Keratinocyte (primary cell): Measurements from ENCODE around the gene ZNRF1. TPM values are rescaled to one million over a fixed set of nuclear protein-coding genes. Genes with fewer than 3 reads are reported as not detected.

Experiments
- DNase-seq: peaks from one replicate; pipeline ENCODE4 v3.0.0-alpha.2; 2011; ENCODE audit warnings: low read depth, missing footprints, low spot score
- FAIRE-seq: peaks from 2 replicates; lab custom pipeline; 2011; peaks lifted over from hg19 to GRCh38; lab: Jason Lieb, UNC
- H2AFZ ChIP-seq: 2 replicates; pipeline ENCODE4 v1.6.0; 2012; ENCODE audit warnings: low read length, control low read depth, inconsistent platforms; ENCODE audit not compliant: control insufficient read depth
- H3K27ac ChIP-seq: 2 replicates; pipeline ENCODE4 v1.5.1; 2011; ENCODE audit warnings: low read length; ENCODE audit not compliant: control insufficient read depth, insufficient read depth
- H3K27me3 ChIP-seq: 3 replicates; pipeline ENCODE4 v1.6.0; 2011; ENCODE audit warnings: low read length; ENCODE audit not compliant: control insufficient read depth, insufficient read depth; ENCODE audit errors: extremely low read depth
- H3K36me3 ChIP-seq, 2 experiments: 2 replicates in 1 of 2; 3 replicates in 1 of 2; pipeline ENCODE4 v1.5.1; 2011; ENCODE audit warnings: low read length in 2 of 2, mild to moderate bottlenecking in 1 of 2; ENCODE audit not compliant: control insufficient read depth in 2 of 2, insufficient read depth in 2 of 2; ENCODE audit errors: extremely low read depth in 1 of 2
- H3K4me1 ChIP-seq: 3 replicates; pipeline ENCODE4 v1.5.1; 2011; ENCODE audit warnings: low read length; ENCODE audit not compliant: control insufficient read depth, insufficient read depth; ENCODE audit errors: extremely low read depth
- H3K4me2 ChIP-seq: 3 replicates; pipeline ENCODE4 v1.6.0; 2011; ENCODE audit warnings: low read depth, low read length; ENCODE audit not compliant: control insufficient read depth, insufficient read depth; ENCODE audit errors: extremely low read depth
- H3K4me3 ChIP-seq, 3 experiments: fragments of 200-600 bp in 1 of 3; sonication (generic) in 1 of 3; 2 replicates in 2 of 3; 3 replicates in 1 of 3; pipeline ENCODE4 v1.5.1; 2011 to 2016; ENCODE audit warnings: low read length in 3 of 3, mild to moderate bottlenecking in 3 of 3, control low read depth in 2 of 3, inconsistent platforms in 1 of 3, low read depth in 1 of 3, mixed read lengths in 1 of 3, mixed run types in 1 of 3, moderate library complexity in 1 of 3; ENCODE audit not compliant: control insufficient read depth in 2 of 3, insufficient read depth in 2 of 3; ENCODE audit errors: extremely low read depth in 1 of 3
- H3K79me2 ChIP-seq: 2 replicates; pipeline ENCODE4 v1.6.0; 2012; ENCODE audit warnings: low read length; ENCODE audit not compliant: control insufficient read depth, insufficient read depth
- H3K9ac ChIP-seq: 3 replicates; pipeline ENCODE4 v1.6.0; 2011; ENCODE audit warnings: low read length; ENCODE audit not compliant: control insufficient read depth, insufficient read depth; ENCODE audit errors: extremely low read depth
- H3K9me1 ChIP-seq: 3 replicates; pipeline ENCODE4 v1.6.0; 2011; ENCODE audit warnings: low read length; ENCODE audit not compliant: control insufficient read depth, insufficient read depth; ENCODE audit errors: extremely low read depth
- H3K9me3 ChIP-seq: 2 replicates; pipeline ENCODE4 v1.5.1; 2012; ENCODE audit warnings: low read depth, low read length; ENCODE audit not compliant: control insufficient read depth
- H4K20me1 ChIP-seq: 3 replicates; pipeline ENCODE4 v1.6.0; 2011; ENCODE audit warnings: low read length; ENCODE audit not compliant: control insufficient read depth, insufficient read depth; ENCODE audit errors: extremely low read depth
- EZH2 ChIP-seq: IDR thresholded peaks from one replicate; pipeline ENCODE4 v1.6.1; 2012; ENCODE audit warnings: inconsistent platforms, mild to moderate bottlenecking, low read length, moderate library complexity
- dilution Hi-C: fragments of 300-500 bp; cut with MboI; formaldehyde crosslinking; loops from one replicate; pipeline ENCODE4 v1.7.0; 2020; ENCODE audit warnings: low sequenced_read_pairs; ENCODE audit not compliant: extremely low pct_ligation_motif_present
- polyA plus RNA-seq, 5 experiments: library from polyadenylated mRNA; depleted of rRNA in 3 of 5; stranded (reverse) in 3 of 5; stranded (forward) in 1 of 5; unstranded in 1 of 5; fragments of >200 nt; gene quantifications; 1 replicate in 1 of 5; 2 replicates in 3 of 5; 3 replicates in 1 of 5; pipeline versions ENCODE4 v1.2.1 to v1.2.3, GENCODE V29; 2011 to 2012; ENCODE audit warnings: missing spikeins in 2 of 5, low read depth in 1 of 5, low replicate concordance in 1 of 5
- TF ChIP-seq, protein P1 (sequence below), 3 experiments: IDR thresholded peaks in 1 of 3; conservative IDR thresholded peaks in 1 of 3; optimal IDR thresholded peaks in 1 of 3; 2 replicates in 2 of 3; 3 replicates in 1 of 3; pipeline versions ENCODE3 to v1.5.1; 2011; ENCODE audit warnings: low read length in 3 of 3, mild to moderate bottlenecking in 3 of 3, moderate library complexity in 2 of 3, control low read depth in 1 of 3, inconsistent platforms in 1 of 3; ENCODE audit not compliant: insufficient read depth in 2 of 3; ENCODE audit errors: extremely low read depth in 1 of 3

ZNRF1 gene
- polyA plus RNA-seq, 1 donor (not counting 4 experiments of a cell fraction or from before 2014, with no cell fraction given), result 19.1 TPM

DNA sequence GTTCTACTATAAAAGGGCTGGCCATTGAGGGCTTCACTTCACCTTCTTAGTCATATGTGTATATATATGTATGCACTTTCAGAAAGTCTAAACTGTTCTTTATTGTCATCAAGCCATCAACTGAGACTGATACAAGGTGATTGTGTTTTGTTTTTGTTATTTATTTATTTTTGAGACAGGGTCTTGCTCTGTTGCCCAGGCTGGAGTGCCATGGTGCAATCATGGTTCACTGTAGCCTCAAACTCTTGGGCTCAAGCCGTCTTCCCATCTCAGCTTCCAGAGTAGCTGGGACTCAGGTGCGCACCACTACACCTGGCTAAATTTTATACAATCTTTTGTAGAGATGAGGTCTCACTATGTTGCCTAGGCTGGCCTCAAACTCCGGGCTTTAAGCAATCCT lies 5.6 kb downstream of the ZNRF1 start:
- H3K79me2 ChIP-seq, result peaks cover 90% of the 10 kb centered on the region
- no peak for TF ChIP-seq EZH2
- TF ChIP-seq, protein P1, sequence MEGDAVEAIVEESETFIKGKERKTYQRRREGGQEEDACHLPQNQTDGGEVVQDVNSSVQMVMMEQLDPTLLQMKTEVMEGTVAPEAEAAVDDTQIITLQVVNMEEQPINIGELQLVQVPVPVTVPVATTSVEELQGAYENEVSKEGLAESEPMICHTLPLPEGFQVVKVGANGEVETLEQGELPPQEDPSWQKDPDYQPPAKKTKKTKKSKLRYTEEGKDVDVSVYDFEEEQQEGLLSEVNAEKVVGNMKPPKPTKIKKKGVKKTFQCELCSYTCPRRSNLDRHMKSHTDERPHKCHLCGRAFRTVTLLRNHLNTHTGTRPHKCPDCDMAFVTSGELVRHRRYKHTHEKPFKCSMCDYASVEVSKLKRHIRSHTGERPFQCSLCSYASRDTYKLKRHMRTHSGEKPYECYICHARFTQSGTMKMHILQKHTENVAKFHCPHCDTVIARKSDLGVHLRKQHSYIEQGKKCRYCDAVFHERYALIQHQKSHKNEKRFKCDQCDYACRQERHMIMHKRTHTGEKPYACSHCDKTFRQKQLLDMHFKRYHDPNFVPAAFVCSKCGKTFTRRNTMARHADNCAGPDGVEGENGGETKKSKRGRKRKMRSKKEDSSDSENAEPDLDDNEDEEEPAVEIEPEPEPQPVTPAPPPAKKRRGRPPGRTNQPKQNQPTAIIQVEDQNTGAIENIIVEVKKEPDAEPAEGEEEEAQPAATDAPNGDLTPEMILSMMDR (optimal IDR thresholded peaks at IDR 0.05 in 1 of 3, IDR thresholded peaks at IDR 0.05 in 1 of 3, conservative IDR thresholded peaks at IDR 0.05 in 1 of 3; ENCODE audit: extremely low read depth in 1 of 3, insufficient read depth in 2 of 3, low read length in 3 of 3), result no peak
- H2AFZ ChIP-seq, result no peak overlapping the region
- dilution Hi-C loops, result no loop called here
- DNase-seq, result no peak
- no peaks in the 10 kb centered on the region for H4K20me1 ChIP-seq
- H3K9me3 ChIP-seq, result no peaks in the 10 kb centered on the region
- FAIRE-seq, result no peak
- H3K27me3 ChIP-seq, result no peaks in the 10 kb centered on the region
- H3K4me2 ChIP-seq, result no peak overlapping the region
- no peak overlapping the region for H3K9ac ChIP-seq
- peaks cover 2% of the 10 kb centered on the region for H3K9me1 ChIP-seq
- no peaks in the 10 kb centered on the region for H3K36me3 ChIP-seq
- no peak overlapping the region for H3K27ac ChIP-seq
- peaks cover 27% of the 10 kb centered on the region for H3K4me1 ChIP-seq
- no peak overlapping the region for H3K4me3 ChIP-seq

DNA sequence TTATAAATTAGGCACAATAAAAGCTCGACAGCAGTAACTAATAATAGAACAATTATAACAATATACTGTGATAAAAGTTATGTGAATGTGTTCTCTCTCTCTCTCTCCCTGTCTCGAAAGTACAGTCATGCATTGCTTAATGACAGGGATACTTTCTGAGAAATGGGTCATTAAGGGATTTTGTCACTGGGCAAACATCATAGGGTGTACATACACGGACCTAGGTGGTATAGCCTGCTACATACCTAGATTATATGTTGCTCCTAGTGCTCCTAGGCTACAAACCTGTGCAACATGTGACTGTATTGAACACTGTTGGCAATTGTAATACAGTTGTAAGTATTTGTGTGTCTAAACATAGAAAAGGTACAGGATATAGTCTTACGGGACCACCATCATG lies 6.9 kb downstream of the ZNRF1 start:
- H3K4me3 ChIP-seq, result no peak overlapping the region
- TF ChIP-seq, protein P1 (optimal IDR thresholded peaks at IDR 0.05 in 1 of 3, IDR thresholded peaks at IDR 0.05 in 1 of 3, conservative IDR thresholded peaks at IDR 0.05 in 1 of 3; ENCODE audit: extremely low read depth in 1 of 3, insufficient read depth in 2 of 3, low read length in 3 of 3), result no peak
- no peak for TF ChIP-seq EZH2
- no peaks in the 10 kb centered on the region for H3K36me3 ChIP-seq
- no peaks in the 10 kb centered on the region for H3K9me3 ChIP-seq
- no peak overlapping the region for H3K9ac ChIP-seq
- no peak for DNase-seq
- H3K27ac ChIP-seq, result no peak overlapping the region
- H4K20me1 ChIP-seq, result no peaks in the 10 kb centered on the region
- no peaks in the 10 kb centered on the region for H3K27me3 ChIP-seq
- H2AFZ ChIP-seq, result no peak overlapping the region
- H3K79me2 ChIP-seq, result peaks cover 89% of the 10 kb centered on the region
- peaks cover 2% of the 10 kb centered on the region for H3K9me1 ChIP-seq
- no peak overlapping the region for H3K4me2 ChIP-seq
- no peak for FAIRE-seq
- dilution Hi-C loops, result no loop called here
- peaks cover 24% of the 10 kb centered on the region for H3K4me1 ChIP-seq
